Suppressor macrophage (primary cell): ENCODE measurements around the gene NLRP9.

Experiments used
- DNase-seq, 4 experiments: peaks; one replicate each; pipeline ENCODE4 v3.0.0-alpha.2; 2020 to 2022

NLRP9 gene

DNA sequence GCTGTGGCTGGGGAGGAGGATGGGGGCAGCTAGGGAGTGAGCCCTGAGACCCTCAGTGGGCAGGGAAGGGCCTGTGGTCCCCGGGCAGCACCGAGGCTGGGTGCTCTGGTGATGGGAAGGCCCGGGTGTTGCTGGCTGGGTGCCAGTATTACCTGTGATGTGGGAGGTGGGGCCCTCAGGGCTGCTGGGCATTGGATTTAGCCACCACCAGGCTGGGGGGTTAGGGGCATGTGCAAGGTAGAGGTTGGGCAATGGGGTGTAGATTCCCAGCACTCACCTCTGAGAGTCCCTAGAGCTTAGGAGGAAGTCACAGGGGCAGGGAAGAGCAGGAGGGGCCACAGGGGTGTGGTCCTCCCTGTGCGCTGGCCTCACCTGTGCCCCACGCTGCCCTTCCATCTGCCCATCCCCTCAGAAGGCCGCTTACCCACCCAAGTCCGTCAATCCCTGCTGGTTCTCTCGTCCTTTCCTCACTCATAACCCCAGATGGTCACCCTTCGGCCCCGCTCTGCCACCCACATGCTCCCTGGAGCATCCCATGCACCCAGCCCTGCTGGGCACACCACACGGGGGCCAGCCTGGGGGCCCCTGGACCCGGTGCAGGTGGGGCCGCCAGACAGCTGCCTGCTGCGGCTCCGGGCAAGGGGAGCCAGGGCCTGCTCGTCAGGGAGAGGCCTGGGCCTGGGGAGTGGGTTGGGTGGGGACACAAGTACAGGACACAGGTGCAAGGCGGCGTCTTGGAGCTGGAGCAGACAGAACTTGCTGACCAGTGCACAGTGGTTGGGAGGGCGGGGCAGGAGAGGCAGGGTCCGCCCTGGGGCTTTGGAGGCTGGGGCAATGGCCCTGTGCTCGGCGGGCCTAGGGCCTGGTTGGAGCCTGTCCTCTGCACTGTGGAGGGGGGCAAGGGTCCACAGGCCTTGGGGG lies 50.7 kb downstream of the NLRP9 start:
- DNase-seq = no peak

DNA sequence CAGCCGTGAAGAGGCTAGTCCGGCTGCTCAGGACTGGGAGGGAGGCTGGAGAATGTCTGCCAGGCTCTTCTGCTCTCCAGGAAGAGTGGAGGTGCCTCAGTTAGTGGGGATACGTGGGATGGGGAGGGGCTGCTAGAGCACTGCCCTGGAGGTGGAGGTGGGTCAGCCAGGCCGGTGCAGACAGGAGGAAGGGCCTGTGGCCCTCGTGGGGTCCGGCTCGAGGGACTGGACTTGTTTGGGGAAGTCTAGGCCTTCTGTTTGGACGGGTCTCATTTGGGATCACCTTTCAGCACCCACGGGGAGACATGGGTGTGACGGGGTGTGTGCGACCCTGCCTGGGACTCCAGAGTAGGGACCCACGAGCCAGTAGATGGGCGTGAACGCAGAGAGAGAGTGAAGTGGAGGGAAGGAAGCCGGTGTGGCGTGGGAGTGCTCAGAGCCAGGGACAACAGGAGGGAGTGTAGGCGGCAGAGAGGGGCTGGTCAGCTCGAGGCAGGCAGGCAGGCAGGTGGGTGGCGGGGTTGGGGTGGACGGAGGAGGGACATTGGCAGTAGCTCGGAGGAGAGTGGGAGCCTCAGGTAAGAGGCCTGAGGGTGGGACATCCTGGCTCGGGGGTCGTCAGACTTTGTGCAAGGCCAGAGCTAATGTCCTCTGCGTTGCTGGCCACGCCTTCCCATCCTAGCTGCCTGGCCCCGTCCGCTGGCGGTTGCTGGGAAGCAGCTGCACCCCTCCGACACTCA lies 51.7 kb downstream of the NLRP9 start:
- DNase-seq = no peak

DNA sequence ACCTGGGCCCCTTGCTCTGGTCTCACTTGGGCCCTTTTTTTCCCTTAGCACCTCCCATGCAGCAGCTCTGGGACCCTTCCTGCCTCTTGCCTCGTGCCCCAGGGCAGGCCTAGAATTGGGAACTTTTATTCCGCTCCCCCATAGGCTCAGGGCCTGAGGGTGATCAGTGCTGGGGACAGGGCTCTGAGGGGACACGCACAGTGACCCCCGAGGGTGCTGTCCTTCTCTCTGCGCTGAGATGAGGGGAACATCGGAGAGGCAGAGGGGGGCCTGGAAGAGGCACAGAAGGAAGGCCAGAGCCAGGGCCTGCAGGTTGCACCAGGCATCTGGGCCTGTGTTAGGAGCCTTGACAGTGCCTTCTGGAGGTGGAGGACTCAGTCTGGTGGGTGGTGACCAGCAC lies 52.4 kb downstream of the NLRP9 start:
- DNase-seq = no peak

DNA sequence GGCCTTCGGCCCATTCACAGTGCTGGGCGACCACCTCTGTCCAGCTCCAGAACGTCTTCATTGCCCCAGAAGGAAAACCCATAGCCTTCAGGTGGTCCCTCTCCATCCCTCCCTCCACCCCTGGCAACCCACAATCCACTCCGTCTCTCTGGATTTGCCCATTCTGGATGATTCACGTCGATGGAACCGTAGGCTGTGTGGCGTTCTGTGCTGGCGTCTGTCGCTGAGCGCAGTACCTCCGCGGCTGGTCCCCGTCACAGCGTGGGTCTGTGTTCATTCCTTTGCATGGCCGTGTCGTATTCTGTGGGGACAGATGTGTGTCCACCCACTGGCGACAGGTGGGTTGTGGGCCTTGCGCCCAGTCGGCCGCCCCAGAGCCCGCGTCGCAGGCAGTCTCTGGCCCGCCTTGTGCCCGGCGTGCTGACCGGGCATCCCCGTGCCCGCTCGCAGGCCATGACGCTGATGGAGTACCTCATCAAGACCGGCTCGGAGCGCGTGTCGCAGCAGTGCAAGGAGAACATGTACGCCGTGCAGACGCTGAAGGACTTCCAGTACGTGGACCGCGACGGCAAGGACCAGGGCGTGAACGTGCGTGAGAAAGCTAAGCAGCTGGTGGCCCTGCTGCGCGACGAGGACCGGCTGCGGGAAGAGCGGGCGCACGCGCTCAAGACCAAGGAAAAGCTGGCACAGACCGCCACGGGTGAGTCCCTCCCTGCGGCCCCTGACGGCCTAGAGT lies 53.1 kb downstream of the NLRP9 start:
- DNase-seq = no peak

DNA sequence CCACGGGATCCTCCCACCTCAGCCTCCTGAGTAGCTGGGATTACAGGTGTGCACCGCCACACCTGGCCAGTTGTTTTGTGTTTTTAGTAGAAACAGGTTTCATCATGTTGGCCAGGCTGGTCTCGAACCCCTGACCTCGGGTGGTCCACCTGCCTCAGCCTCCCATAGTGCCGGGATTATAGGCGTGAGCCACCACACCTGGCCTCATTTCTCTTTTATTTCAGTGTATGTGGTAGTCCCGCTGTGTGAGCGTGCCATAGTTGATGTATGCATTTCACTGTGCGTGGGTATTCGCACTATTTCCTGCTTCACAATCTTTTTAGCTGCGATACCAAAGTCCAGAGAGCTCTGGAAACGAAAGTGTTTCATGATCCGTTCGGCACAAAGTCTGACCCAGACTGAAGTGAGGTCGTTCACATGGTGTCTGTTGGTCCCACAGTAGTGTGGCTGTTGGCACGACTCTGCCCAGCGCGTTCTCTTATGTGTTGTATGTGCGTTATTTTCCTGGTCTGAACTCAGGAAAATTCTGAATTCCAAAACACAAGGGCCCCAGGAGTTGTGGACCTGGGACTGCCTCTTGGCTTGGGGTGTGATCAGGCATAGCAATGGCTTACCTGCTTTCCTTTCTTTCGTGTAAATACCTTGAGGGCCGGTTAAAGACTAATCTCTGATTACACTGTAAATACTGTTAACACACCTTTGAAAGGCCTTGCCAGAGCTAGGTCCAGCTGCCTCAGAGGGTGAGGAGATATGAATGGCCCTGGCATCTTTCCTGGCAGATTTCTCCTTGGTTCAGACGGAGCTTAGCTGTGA lies 54.5 kb downstream of the NLRP9 start:
- no peak for DNase-seq

DNA sequence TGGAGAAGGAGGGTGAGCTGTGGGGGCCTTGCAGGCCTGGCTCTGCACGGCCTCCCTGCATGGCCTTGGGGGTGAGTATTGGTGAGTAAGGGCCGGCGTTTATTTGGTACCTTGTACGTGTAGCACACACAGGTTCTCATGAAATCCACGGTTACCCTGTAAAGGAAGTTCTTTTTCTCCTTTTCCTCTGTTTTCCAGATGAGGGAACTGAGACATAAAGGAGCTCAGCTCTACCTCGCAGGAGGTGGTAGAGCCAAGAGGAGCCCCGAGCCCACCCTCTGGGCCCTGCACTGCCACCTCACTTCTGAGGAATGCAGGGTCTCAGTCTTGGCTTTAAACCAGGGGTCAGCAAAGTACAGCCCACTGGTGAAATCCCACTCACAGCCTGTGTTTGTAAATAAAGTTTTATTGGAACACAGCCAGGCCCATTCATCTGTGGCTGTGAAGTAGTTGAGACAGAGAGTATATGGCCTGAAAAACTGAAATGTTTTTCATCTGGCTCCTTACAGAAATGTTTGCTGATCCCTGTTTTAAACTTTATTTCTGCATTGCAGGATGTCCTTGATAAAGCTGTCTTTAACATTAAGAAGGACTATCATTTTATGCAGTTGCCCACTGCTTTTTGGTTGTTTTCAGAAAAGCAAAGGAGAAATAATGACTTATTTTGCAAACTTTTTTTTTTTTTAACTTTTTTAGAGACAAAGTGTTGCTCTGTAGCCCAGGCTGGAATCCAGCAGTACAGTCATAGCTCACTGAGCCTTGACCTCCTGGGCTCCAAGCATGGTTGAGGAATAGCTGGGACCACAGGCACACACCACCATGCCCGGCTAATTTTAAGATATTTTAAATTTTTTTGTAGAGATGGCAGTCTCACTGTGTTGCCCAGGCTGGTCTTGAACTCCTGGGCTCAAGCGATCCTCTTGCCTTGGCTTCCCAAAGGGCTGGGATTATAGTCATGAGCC lies 56.8 kb downstream of the NLRP9 start:
- DNase-seq = no peak

DNA sequence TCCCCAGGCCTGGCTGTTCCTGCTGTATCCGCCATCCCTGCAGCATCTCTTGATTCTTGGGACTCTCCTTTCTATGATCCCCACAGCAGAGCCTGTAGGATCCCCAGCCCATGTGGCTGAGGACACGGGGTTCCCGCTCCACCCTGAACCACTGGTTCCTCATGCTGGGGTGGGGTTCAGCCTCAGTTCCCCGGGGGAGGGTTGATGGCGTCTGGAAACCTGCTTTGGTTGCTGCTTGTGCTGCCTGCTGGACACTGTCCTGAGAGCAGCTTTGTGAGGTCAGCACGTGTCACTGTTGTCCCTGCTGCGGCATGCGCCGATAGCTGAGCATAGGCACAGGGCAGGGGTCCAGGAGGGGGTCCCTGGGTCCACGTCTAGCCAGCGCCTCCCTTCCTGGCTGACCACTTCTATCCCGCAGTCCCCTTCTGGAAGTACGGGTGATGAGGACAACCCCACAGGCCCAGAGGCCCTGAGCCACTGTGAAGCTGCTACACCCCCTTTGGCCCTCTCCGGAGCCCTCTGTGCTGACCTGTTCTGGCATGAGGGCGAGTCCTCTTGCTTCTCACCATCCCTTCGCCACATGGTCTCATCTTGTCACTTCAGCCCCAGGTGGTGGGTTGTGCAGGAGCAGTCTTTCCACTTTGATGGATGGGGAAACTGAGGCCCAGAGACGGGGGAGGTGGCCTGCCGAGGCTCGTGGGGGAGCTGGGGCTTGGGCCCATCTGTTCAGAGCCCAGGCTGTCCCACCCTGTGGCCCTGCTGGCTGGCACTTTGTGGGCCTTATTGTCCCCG lies 57.7 kb downstream of the NLRP9 start:
- no peak for DNase-seq

DNA sequence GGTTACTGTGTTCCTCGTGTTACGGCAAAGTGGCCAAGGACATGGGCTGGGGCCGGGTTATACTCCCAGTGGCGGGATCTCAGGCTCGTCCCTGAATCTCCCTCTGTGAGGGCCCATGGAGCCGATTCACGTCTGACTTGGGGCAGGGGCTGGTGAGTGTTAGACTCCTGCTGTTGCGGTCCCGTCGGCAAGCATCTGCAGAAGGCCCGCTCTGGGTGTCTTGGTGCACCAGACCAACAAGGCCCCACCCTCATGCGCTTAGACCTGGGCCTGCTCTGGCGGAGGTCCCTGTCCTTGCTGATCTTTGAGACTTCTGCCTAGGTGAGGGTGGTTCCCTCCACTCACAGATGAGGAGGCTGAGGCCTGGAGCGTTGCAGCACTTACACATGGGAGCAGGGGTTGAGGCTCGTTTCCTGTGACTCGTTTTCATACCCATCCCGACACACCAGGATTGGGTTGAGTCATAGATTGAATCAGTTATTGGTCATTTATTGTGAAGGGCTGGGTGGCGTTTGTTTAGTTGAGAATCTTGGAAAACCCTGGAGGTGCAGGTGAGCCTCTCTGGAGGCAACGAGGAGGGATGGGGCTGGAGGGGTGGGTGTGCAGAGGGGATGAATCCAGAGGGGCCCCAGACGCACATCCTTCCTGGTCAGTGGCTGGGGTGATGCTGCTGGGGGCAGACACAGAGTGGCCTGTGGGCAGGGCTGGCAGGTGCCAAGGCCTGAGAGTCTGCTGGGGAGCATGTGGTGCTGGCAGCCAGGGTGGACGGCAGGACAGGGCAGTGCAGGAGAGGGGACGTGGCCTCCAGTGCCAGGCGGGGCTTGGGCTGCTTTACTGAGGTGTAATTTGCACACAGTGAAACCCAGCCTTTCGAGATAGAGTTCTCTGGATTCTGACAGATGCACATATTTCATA lies 58.6 kb downstream of the NLRP9 start:
- no peak for DNase-seq

DNA sequence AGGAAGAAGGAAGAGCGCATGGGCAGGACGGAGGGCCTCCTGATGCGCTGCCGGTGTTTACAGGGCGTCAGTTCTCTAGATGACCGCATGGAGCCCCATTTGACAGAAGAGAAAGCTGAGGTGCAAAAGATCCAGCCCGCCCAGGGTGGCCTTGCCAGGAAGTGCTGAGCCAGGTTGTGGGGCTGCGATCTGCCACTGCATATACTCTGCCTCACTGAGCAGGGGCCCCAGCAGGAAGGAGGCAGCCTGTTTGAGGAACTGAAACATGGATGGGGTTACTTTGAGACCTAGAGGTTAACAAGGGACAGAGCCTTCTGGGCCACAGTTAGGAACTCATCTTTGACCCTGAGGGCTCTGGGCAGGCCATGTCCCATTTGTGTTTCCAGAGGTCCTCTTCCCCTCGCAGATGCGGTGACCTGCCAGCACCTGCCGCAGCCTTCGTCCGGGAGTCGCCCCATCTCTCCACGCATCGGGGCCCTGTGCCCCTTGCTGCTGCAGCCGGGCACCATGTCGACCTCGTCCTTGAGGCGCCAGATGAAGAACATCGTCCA lies 60.0 kb downstream of the NLRP9 start:
- peak; percentile 79 to 93 (median 91) for DNase-seq

DNA sequence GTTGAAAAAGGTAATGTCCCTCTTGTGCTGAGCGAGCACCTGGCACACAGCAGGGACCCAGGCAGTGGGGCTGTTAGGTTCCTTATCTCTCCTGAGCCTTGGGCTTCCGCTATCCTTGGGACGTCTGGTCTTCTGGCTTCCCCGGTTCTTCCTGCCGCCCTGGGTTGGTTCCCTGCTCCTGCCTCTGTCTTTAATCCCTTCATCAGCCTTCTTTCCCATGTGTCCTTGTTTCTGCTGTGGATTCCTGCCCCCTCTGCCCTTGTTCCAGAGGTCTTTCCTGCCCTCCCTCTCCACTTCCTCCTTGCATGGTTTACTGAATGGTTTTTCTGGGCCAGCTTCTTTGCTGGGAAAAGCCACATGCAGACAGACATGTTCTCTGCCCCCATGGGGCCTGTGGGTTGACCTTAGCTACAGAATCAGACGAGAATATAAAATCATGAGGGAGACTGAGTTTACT lies 60.6 kb downstream of the NLRP9 start:
- peak in 3 of 4 experiments; percentile 23 to 40 (median 36) for DNase-seq

DNA sequence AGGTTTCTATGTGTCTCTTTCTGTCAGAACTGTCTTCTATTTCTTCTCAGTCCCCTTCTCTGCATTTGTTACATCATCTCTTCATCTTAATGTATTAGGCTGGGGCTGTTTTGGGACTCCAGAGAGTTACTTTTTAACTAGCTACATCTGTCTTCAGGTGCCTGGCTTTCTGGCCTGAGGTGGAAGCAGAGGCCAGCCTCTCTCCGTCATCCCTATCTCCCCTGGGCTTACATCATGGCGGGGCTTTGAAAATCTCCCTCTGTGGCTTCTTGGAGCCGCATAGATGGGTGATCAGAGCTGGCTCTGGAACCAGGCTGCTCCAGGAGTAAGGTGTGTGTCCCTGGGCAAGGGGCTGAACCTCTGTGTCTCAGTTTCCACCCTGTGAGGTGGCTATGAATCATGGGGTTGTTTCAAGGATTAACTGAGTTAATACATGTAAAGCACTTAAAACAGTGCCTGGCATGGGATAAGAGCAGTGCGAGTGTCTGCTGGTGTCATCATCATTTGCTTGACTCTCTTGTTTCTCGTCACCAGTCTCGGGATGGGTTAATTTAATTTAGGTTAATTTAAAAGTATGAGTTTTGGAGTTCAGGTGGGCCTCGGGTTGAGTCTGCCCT lies 61.2 kb downstream of the NLRP9 start:
- DNase-seq = no peak

DNA sequence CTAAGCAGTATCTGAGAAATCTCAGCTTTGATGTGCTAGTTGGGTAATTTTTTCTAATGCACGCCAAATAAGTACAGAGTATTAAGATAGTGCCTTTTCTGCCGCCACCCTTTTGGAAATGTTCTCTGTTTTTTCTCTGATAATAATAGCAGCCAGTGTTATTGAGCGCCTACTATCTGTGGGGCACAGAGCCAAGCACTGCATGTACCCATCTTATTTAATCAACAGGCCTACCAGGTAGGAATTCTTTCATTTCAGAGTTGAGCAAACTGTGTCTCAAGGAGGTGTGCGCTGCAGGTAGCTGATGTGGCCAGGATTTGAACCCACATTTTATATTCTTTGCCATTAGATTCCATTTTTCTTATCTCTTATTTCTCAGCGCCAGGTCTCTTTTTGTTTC lies 61.8 kb downstream of the NLRP9 start:
- DNase-seq = no peak

DNA sequence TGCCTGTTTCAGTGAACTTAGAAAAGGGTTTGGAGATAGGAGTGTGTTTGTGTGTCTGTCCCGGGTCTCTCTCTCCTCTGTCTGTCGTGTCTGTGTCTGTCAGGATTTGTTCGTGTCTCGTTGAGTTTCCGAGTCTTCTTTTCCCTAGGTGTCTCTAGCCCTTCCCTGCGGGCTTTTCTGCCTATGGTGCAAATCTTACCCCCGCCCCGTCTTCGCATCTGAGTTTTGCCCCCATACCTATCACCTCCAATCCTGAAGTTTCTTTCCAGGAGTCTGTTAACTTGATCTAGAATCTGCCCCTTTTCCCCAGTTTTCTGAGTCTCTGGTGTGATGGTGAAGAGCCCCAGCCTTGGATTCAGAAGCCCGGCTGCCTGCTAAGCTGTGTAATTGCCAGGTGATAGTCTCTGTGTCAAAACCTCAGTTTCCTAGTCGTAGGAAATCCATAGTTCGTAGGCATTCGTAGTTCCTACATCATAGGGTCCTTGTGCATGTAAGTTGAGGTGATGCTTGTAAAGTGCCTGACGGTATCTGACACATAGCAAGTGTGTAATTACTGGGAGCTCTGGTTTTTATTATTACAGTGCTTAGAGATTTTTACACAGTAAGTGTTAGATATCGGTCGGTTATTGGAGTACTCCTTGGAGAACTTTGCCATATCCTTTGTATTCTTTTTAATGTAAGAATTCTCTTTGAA lies 62.4 kb downstream of the NLRP9 start:
- DNase-seq = peak in 2 of 4 experiments; percentile 8 to 20

DNA sequence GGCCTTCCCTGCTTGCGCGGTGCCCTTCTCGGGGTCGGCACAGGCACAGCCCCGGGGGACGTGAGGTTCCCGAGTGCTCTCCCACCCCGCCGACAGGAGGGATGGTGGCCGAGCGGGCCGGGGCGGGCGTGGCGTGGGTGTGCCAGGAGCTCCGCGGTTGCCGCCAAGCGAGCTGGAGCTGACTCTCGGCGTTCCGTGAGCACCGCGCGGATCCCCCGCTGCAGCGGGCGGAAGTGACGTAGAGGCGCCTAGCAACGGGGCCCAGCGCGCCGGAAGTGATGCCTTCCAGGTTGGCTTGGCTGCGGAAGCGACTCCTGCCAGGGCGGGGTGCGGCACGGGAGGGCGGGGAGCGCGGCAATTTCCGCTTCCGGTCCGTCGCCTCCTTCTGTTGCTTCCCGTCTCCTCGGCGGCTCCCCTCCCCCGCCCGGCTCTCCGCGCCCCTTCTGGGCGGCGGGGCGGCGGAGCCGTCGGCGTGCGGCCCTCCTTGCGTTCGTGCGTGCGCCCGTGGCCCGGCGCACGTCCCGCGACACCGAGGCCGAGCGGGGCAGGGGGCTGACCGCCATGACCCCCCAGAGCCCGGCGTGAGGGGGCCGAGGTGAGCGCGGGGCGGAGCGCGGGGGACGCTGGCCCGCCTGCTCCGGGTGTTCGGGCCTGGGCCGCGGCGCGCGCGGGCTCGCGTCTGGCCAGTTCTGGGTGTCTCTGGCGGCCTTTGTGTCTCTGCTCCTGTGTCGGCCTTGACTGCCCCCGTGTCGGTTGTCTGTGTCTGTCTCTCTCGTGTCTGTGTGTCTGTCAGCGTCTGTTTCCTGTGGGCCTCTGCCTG lies 63.2 kb downstream of the NLRP9 start, which contains the start of gene EPN1:
TSS of gene EPN1 (plus strand) at position 386 of the 820 bp plus-strand sequence. CDS start 3,402 bp downstream, outside the sequence.
- DNase-seq = peak; percentile 97 to 99 (median 98)

DNA sequence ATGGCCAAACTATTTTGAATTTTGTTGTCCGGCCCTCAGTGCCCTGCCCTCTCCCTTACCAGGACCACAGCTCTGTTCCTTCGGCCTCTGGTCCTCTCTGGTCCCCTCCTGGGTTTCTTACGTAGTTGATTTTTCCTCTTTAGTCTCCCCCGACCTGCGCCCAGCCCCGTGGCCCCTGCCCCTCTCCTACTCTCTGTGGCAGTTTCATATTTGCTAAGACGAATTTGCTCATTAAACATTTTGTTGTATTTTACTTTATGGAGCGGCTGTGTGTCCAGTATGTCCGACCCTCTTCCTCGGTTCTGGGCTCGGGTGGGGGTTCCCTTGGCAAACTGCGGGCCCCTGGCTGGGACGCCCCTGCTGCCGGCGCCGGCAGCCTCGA lies 63.8 kb downstream of the NLRP9 start:
- no peak for DNase-seq

DNA sequence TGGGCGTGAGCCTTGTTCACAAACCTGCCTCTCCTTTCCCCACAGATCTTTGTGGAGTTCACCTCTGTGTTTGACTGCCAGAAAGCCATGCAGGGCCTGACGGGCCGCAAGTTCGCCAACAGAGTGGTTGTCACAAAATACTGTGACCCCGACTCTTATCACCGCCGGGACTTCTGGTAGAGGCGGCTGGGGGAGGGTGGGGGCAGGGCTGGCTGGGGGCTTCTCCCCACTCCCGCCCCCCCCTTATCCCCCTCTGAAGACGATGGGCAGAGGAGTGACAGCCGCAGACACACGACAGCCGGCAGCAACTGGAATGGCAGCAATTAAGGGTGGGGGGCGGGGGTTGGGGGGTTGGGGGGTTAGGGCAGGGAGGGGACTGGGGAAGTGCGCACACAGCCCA lies 64.3 kb downstream of the NLRP9 start:
- no peak for DNase-seq
